HG02840 (cell line): ENCODE measurements around the gene SARNP.
A peak's percentile ranks its signal among the peaks of the same experiment; 100 is the strongest.

Experiments
- ATAC-seq: cut with Tn5 transposase; IDR thresholded peaks from one replicate; pipeline ENCODE4 v1.9.1; 2021; ENCODE audit warnings: mild to moderate bottlenecking, moderate library complexity, moderate number of reproducible peaks; ENCODE audit not compliant: unreplicated experiment, low FRiP score

SARNP gene

DNA sequence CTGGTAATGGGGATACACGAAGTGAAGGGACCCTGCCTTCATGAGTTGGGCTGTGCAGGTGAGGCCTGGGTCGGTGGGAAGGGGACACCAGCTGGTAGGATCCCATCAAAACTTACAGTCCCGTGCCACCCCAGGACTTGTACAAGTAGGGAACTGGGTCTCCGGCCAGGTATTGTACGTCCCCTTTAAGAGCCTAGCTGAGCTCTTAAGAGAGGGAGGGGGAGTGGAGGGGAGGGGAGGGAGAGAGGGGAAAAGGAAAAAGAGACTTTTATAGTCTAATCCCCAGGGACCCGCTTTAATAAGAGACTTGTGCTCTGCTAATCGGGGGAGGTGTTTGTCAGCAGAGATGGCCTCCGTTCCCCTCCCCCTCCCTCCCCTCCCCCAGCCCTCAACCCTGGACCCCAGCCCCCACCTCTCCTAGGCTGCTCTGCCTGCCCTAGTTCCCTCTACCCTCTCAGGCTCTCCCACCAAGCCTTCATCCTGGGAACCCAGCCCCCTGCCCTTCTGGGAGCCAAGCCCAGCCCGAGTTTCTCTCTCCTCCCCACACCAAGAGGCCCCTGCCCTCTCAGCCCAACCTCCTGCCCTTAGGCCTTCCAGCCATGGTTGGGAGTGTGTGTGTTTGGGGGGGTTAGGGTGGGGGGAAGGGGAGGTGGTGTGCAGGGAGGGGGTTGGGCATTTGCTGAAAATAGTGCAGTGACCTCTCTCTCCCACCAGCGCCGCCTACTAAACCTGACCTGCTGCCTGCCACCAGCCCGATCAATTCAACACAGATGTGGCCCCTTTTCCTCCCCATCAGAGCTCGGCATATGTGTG is 72.0 kb downstream of the SARNP start:
- ATAC-seq: no peak

DNA sequence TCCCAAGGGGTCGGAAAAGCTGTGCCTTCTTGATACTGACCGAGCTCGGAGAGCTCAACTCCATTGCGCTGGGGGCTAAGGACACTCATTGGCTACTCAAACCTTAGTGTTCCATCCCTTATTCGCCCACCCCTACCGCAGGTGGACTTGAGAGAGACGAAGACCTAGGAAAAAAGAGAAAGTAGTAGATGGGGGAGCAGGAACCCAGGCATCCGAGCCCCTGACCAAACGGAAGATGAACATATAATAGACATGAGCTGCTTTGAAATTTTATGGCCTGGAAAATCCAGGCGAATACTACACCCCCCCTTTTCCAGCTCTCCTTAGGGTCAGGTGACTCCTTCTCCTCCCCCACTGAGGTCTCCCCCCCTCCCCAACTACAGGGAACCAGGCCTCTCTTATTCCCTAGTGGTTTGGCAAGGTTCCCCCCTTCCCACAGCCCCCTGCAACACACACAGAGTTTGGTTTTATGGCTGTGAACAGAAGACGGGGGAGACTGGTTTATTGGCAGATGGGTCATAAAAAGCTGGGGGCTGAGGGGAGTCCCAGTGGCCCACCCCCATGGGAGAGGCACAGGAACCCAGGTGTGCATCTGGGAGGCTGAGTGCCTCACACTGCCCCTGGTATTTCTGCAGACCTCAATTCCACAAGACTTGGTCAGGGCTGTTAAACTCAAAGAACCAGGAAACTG is 73.0 kb downstream of the SARNP start:
- ATAC-seq: no peak

DNA sequence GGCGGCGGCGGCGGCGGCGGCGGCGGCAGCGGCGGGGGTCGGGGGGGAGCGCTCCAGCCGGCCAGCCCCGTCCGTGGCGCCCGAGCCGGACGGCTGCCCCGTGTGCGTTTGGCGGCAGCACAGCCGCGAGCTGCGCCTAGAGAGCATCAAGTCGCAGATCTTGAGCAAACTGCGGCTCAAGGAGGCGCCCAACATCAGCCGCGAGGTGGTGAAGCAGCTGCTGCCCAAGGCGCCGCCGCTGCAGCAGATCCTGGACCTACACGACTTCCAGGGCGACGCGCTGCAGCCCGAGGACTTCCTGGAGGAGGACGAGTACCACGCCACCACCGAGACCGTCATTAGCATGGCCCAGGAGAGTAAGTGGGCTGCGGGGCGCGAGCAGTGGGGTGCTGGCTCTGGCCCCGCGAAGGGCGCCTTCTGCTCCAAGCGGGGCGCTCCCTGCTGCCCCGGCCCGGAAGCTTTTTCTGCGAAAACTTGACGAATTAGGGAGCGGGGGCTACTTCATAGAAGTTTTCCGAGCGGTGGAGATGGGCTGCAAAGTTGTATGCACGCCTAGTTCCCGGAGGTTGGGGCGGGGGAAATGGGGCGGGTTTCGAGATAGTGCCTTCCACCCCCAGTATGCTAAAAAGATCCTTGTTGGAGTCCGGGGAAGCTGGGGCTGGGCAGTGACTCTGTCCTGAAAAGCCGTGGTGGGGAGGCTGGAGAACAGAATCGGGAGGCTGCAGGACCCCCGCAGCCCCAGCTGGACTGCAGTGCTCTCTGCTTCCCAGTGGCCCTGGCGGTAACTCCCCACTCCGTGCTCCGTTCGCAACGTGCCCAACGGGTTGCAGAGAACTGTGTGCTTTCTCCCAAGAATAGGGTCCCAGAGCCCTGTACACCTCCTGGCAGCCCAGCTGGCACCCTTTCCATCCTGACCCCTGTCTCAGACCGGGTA is 73.9 kb downstream of the SARNP start:
- ATAC-seq: no peak

DNA sequence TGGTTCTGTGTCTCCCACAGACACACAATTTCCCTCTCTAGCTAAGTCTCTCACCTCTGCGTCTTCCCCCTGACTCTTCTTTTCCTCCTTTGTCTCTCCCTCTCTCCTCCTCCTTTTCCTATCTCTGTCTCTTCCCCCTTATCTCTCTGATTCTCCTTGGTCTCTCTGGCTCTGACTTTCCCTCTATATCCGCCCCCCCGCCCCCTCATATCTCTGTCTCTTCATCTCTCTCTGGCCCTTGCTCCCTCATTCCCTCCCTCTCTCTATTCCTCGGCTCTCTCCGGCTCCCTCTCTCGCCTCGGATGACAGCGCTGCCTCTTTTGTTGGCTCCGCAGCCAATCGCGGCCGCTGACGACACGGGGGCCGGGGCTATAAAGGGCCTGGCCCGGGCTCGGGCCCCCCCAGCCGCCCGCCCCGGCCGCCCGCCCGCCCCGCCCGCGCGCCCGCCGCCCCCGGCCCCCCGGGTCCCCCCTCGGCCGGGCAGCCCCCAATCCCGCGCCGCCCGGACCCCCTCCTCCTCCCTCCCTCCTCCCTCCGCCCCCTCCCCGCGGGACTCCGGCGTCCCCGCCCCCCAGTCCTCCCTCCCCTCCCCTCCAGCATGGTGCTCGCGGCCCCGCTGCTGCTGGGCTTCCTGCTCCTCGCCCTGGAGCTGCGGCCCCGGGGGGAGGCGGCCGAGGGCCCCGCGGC is 74.7 kb downstream of the SARNP start, which contains the start of gene GDF11:
Gene GDF11 (plus strand): TSS at position 404 of the 687 bp plus-strand sequence. CDS start 195 bp downstream, at position 599.
- ATAC-seq: no peak

DNA sequence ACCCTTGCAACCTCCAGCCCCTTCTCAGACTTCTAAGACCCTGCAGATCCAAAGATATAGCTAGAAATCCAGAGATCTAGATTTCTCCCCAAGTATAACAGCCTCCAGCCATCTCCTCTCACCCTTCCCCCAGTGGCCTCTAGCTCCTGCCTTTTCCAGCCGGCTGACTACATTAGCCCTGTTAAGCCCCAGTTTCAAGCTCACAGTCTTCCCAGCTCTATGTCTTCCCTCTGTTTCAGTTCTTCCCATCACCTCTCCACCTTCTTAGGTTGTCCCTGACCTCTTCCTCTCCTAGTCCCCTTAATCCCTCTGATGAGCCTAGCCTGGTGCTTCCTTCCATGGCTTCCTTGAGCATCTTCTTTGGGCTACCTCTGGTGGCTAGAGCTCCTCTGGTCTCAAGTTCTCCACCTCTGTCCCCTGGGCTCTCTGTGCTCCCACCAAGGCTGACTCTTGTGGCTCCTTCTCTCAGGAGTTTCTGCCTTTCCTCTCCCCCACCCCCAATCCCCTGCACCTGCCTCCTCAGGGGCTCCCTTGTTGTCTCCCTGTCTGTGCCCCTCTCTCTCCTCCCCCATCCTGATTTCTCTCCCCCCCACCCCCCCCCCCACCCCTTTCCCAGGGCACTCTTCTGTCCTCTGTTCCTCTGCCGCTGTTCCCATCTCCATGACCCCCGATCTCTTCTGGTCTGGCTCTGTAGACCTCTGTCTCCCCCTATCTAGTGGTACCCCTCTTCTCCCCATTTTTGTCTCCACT is 75.4 kb downstream of the SARNP start:
- no peak for ATAC-seq

DNA sequence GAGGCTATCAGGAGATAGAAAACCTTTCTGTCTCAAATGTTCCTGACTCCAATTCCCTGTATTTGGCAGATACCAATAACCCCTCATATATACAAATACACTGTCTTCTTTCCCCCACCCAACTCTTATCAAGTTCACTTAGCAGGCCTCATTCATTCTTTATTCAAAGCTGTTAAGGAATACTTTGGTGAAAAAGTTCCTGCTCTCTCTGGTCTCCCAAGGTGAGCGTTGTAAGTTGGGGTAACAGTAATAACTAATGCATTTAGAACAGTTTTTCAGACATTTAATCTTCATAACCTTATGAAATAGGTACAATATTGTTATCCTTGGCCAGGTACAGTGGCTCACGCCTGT is 78.5 kb downstream of the SARNP start:
- ATAC-seq: no peak

DNA sequence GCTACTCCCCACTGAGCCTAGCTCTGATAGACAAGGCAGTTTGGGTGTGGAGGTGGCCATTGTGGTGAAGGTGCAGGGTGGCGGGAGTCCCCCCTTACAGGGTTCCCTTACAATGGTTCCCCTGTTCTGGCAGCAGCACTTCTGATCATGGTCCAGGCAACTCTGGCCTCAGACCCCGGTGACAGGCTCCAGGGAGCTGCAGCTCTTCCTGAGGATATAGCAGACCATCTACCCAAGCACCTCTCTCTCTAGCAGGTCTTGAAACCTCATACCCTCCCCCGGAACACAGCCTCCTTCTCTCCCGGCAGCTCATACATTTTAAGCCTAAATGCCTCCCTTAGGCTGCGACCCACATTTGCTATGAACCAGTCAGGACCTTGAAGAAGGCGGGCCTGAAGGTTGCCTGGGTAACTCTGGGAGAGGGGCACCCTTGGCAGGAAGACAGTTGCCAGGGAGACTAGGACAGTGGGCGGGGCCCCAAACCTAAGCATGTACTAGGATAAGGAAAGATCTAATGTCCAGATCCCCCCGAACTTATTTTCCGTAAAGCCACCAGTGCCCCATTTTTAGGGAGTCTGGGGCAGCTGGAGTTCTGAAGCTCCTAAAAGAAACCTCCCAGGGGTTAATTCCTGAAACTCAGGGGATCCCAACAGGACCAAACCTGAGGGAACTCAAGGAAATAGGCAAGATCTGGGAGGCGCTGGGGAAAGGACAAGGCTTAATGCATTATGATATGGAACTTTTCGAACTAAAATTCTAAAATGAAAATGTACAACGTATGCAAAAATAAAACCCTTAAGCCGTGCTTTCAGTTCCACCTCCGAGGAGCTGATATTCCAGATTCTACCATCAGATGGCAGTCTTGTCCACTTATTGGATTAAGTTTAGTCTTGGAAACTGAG is 79.2 kb downstream of the SARNP start:
- ATAC-seq: peak; percentile 76

DNA sequence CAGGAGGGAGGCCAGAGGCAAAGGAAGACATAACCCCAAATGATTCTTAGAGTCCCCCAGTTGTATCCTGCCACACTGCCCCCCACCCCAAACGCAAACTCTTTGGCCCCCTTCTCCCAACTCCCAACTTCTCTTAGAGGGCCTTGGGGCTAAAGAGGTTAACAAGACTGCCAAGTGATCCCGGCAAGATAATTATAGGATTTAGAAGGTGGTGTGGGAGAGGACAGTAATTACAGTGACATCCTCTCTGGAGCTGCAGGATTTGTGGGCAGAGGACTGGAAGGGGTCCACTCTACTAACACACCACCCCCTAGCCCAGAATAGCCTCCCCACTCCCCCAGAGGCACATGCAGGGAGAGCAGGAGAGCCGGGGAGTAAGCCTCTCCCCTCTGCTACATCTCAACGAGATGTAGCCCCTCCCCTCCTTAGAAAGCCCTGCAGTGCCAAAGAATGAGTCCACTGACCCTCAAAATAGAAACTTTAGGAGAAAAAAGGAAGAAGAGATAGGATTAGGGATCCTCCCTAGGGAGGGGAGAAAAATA is 79.9 kb downstream of the SARNP start:
- no peak for ATAC-seq

DNA sequence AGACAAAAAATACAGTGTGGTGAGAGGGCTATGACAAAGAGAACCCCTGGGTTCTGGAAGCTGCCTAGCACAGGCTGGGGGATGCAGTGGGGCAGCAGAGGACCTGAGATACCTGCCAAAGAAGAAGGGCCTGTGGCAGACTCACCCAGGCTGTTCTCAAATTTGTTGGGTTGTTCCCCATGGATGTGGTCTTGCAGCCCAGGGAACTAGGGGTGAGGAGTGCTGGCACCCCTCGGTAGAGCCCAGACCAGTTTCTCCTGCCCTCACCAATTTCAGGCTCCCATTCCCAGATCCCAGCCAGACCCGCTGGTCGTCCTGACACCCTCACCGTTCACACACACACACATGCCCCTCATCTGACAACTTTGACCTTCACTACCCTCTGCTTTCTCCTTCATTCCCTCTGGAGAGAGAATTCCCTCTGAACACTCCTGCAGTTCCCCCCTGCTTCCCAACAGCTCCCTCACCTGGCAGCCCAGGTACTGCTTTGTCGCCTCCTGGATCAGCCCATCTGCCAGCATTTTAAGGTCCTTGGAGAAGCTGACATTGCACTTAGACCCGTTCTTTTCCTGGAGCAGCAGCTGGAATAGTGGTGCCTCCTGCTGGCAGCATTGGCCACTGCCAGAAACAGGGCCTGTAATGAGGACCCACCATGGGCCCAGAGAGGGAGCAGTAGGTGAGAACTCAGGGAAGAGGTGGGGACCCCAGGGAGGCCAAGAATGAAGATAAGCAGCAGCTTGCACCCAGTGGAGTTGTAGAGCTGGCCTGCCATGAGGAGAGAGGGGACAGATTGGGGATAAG is 80.5 kb downstream of the SARNP start:
- no peak for ATAC-seq

DNA sequence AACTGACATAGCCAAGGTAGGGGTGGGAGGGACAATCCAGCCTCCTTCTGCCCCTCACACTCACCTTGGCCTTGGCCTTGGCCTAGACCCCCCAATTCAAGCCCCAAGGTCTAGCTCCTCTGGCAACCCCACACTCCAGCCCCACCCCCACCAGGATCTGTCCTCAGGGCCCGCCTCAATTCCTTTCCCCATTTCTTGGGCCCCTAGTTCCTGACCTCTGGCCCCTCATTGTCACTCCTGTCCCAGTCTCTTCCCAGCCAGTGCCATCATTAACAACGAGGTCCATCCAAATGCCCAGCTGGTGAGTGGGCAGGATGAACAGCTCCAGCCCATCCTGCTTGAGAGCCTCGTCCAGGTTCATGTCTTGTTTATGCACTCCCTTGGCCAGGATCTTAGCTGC is 81.4 kb downstream of the SARNP start:
- ATAC-seq: no peak

DNA sequence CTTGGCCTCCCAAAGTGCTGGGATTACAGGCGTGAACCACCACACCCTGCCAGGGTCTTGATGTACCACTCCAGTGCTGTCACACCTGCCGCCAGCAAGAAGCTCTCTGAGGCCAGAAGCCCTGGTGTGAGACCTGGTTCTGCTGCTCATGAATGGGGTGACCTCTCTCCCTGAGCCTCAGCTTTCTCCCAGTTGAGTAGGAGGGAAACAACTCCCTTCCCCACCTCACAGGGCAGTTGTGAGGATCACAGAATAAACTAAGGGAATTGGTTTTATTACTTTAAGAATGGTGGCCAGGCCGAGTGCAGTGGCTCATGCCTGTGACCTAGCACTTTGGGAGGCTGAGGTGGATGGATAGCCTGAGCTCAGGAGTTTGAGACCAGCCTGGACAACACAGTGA is 82.9 kb downstream of the SARNP start:
- no peak for ATAC-seq

DNA sequence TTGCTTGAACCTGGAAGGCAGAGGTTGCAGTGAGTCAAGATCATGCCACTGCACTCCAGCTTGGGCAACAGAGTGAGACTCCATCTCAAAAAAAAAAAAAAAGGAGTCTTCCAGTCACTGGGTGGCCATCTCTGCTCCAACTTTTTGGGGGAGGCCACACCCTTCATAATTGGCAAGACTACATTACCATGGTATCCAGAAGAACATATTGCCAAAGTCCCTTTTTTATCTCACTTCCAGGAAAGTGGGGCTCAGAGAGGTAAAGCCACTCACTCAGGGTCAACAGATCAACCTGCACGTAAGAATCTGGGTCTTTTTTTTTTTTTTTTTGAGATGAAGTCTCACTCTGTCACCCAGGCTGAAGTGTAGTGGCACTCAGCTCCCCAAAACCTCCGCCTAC is 83.7 kb downstream of the SARNP start:
- no peak for ATAC-seq

DNA sequence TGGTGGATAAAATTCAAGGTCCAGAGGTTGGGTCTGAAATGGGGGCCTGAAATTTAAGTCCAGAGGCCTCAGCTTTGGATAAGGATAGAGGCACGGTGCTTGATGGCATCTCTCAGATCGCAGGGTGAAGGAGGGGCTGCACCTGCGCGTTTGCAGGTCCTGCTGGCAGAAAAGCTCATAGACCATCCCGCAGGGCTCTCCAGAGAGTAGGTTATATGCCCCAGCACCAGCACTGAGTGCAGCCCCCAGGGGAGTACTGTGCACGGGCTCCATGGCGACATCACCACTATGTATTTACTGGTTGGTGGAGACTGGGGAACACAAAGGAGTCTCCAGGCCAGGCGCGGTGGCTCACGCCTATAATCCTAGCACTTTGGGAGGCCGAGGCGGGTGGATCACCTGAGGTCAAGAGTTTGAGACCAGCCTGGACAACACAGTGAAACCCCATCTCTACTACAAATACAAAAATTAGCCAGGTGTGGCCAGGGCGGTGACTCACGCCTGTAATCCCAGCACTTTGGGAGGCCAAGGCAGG is 84.4 kb downstream of the SARNP start:
- no peak for ATAC-seq

DNA sequence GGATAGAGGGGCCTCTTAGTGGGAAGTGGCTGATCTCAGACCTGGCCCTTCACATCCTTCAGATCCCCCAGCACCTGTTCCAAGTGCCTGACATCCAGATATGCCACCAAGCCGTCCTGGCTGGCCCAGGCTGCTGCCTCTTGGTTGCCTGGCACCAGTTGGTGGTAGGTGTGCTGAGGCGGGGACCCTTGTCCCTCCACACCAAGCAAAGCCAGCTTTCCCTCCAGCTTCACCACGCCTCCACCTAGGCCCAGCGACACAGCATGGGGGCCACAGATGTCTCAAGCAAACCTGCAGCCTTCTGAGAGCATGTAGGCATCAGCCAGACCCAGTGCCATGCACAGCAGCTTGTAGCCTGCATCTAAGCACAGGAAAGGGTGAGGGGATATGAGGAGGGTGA is 85.2 kb downstream of the SARNP start:
- no peak for ATAC-seq

DNA sequence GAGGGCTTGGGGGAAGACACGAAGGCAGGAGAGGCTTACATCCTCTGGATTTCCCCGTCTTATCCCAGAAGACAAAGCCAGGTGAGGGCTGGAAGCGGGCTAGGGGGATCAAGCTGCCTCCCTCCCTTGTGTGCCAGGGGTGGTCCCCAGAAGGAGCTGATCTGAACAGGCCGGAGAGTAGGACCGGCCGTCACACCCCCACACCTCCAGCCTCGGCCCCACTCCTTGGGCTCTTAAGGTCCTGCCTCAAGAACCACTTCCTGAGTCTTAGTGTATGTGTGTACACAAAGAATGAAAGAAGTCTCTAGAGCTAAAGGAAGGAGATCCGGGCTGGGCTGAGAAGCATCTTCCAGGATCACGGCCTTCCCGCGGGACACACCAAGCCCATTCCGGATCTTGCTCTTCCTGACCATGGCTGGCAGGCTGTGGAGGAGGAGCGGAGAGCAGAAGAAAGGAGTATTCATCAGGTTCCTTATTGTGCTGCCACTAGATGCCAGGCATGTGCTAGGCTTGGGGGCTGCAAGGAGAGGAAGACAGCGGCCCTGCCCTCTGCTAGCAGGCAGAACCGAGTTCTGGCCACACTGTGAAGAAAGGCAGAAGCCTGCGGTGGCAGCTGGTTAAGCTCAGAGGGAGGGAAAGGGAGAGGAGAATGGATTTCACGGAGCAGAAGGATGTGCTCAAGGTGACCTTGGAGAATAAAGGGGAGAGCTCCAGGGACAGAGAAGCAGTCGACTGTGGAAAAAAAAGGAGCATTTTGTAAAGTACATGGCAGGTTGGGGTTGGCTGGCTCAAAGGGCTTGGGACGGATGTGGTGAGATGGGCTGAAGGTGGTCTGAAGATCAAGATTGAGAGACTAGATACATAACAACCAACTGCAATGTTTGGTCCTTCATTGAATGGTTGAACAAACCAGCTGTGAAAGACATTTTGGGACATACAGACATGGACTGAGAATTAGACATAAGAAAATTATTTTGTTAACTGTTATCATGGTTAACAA is 87.4 kb downstream of the SARNP start:
- peak; percentile 28 for ATAC-seq
